ENCODE data around the gene CCDC15. TPM values are rescaled to one million over a fixed set of nuclear protein-coding genes. Genes with fewer than 3 reads are reported as not detected.

The CCDC15 gene
- total RNA-seq, 2 donors from 2014 or later: 0.99 to 1.6 TPM

- WGBS, 2 donors: 89 to 90% methylated on average over 3 of the region's 3 CpGs
- Histone ChIP-seq H3K9me3 (no peaks in the 10 kb centered on the region), H3K27ac (no peak overlapping the region), H3K4me3 (no peak overlapping the region), H3K4me1 (no peaks in the 10 kb centered on the region), H3K36me3 (replicated peaks in 1 of 2; ENCODE audit: insufficient read depth in 1 of 2, low read depth in 2 of 2) (no peaks in the 10 kb centered on the region), H3K27me3 (no peaks in the 10 kb centered on the region)
- TF ChIP-seq POLR2A (IDR thresholded peaks at IDR 0.05): no peak
- TF ChIP-seq, protein P1, sequence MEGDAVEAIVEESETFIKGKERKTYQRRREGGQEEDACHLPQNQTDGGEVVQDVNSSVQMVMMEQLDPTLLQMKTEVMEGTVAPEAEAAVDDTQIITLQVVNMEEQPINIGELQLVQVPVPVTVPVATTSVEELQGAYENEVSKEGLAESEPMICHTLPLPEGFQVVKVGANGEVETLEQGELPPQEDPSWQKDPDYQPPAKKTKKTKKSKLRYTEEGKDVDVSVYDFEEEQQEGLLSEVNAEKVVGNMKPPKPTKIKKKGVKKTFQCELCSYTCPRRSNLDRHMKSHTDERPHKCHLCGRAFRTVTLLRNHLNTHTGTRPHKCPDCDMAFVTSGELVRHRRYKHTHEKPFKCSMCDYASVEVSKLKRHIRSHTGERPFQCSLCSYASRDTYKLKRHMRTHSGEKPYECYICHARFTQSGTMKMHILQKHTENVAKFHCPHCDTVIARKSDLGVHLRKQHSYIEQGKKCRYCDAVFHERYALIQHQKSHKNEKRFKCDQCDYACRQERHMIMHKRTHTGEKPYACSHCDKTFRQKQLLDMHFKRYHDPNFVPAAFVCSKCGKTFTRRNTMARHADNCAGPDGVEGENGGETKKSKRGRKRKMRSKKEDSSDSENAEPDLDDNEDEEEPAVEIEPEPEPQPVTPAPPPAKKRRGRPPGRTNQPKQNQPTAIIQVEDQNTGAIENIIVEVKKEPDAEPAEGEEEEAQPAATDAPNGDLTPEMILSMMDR (IDR thresholded peaks at IDR 0.05): no peak
- no peak for DNase-seq
- no peak for ATAC-seq
- intact Hi-C loops (cut with DNase I): no loop called here
These were observed 22.5 kb downstream of the CCDC15 start for GRCh38 chr11:124976531-124976930.

DNA sequence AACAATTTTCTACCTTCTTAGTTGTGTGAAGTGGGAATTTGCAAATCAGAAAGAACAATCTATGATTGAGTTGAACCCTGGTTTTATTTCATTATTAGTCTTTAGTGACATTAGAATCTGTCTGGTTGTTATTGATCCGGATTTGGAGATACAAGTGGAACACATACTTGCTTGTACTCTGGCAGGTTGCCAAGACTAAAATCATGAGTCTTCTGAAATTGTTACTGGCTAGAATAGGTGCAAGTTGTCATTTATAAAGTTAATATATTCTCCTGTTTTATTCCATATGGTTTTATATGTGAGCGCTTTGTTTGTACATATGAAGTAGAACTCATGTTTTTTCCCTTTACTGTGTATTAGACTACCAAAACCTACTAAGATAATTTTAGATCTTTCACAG lies 23.0 kb downstream of the CCDC15 start:
- no peaks in the 10 kb centered on the region for H3K4me1 ChIP-seq
- H3K36me3 ChIP-seq (replicated peaks in 1 of 2; ENCODE audit: insufficient read depth in 1 of 2, low read depth in 2 of 2): no peaks in the 10 kb centered on the region
- ATAC-seq (no peak), DNase-seq (no peak)
- no peaks in the 10 kb centered on the region for H3K9me3 ChIP-seq
- intact Hi-C loops (cut with DNase I): no loop called here
- TF ChIP-seq, protein P1 (IDR thresholded peaks at IDR 0.05): no peak
- no peak for TF ChIP-seq POLR2A (IDR thresholded peaks at IDR 0.05)
- no peak overlapping the region for H3K4me3 ChIP-seq
- H3K27me3 ChIP-seq: no peaks in the 10 kb centered on the region
- H3K27ac ChIP-seq: no peak overlapping the region
- WGBS, 2 donors: 57 to 62% methylated on average over 2 of the region's 2 CpGs

- Histone ChIP-seq H3K9me3 (no peaks in the 10 kb centered on the region), H3K36me3 (replicated peaks in 1 of 2; ENCODE audit: insufficient read depth in 1 of 2, low read depth in 2 of 2) (no peaks in the 10 kb centered on the region), H3K4me1 (no peaks in the 10 kb centered on the region), H3K4me3 (no peak overlapping the region), H3K27me3 (no peaks in the 10 kb centered on the region), H3K27ac (no peak overlapping the region)
- ATAC-seq: no peak
- intact Hi-C loops (cut with DNase I): no loop called here
- WGBS, 2 donors: 90 to 93% methylated on average over 2 of the region's 2 CpGs
- TF ChIP-seq, protein P1 (IDR thresholded peaks at IDR 0.05): no peak
- TF ChIP-seq POLR2A (IDR thresholded peaks at IDR 0.05): no peak
- DNase-seq: no peak
These were observed 24.3 kb downstream of the CCDC15 start for GRCh38 chr11:124978316-124978715.

GRCh38 chr11:124982043-124982442 lies 28.0 kb downstream of the CCDC15 start:
- intact Hi-C loops (cut with DNase I): no loop called here
- H3K9me3 ChIP-seq: no peaks in the 10 kb centered on the region
- no peak overlapping the region for H3K4me3 ChIP-seq
- H3K36me3 ChIP-seq (replicated peaks in 1 of 2; ENCODE audit: insufficient read depth in 1 of 2, low read depth in 2 of 2): no peaks in the 10 kb centered on the region
- no peaks in the 10 kb centered on the region for H3K27me3 ChIP-seq
- no peak for DNase-seq
- no peak for TF ChIP-seq POLR2A (IDR thresholded peaks at IDR 0.05)
- TF ChIP-seq, protein P1 (IDR thresholded peaks at IDR 0.05): no peak
- ATAC-seq: no peak
- H3K27ac ChIP-seq: no peak overlapping the region
- no peaks in the 10 kb centered on the region for H3K4me1 ChIP-seq

- H3K4me3 ChIP-seq: no peak overlapping the region
- WGBS, 2 donors: 85 to 91% methylated on average over 8 to 17 of the region's 17 CpGs
- H3K27me3 ChIP-seq: no peaks in the 10 kb centered on the region
- TF ChIP-seq, protein P1 (IDR thresholded peaks at IDR 0.05): no peak
- TF ChIP-seq POLR2A (IDR thresholded peaks at IDR 0.05): no peak
- H3K4me1 ChIP-seq: no peaks in the 10 kb centered on the region
- DNase-seq: no peak
- no peaks in the 10 kb centered on the region for H3K9me3 ChIP-seq
- no peak overlapping the region for H3K27ac ChIP-seq
- H3K36me3 ChIP-seq (replicated peaks in 1 of 2; ENCODE audit: insufficient read depth in 1 of 2, low read depth in 2 of 2): no peaks in the 10 kb centered on the region
- no peak for ATAC-seq
- intact Hi-C loops (cut with DNase I): no loop called here
These were observed 29.9 kb downstream of the CCDC15 start for GRCh38 chr11:124983674-124984511.

All from body of pancreas (tissue), 4 donors.